Measurements from ENCODE around the gene ARHGAP11A. TPM values are rescaled to one million over a fixed set of nuclear protein-coding genes. Genes with fewer than 3 reads are reported as not detected.
A peak's percentile ranks its signal among the peaks of the same experiment; 100 is the strongest.
"Not testable (repeated sequence)": the region's sequence is repeated elsewhere in the genome, so short reads cannot be mapped to it uniquely, and the experiment has no call there.

The ARHGAP11A gene
- total and polyA plus RNA-seq, 4 donors: 1.4 to 8.5 (median 2.3) TPM

- Histone ChIP-seq H3K9ac (ENCODE audit: insufficient read depth in 1 of 2, low read length in 2 of 2) (peak overlapping the region in 1 of 2 donors; percentile 65), H3K27ac (ENCODE audit: low read depth in 1 of 2, low read length in 1 of 2) (peak overlapping the region; percentile 70 to 80)
- not testable (repeated sequence) for H3K4me1 ChIP-seq (ENCODE audit: control insufficient read depth in 5 of 5, insufficient read depth in 5 of 5, low read length in 5 of 5); H3K36me3 ChIP-seq (ENCODE audit: control insufficient read depth in 4 of 4, insufficient read depth in 4 of 4, low read length in 4 of 4); DNase-seq; H3K4me3 ChIP-seq; H3K27me3 ChIP-seq (ENCODE audit: control insufficient read depth in 3 of 3, insufficient read depth in 3 of 3, low read length in 2 of 3); H3K9me3 ChIP-seq (ENCODE audit: control insufficient read depth in 4 of 4, insufficient read depth in 3 of 4, low read length in 3 of 4)
- WGBS, 2 donors: 0% methylated on average over 11 of the region's 16 CpGs
- ATAC-seq (ENCODE audit: insufficient read depth, low FRiP score): peak; percentile 59
Measured at GRCh38 chr15:32614712-32615050, 623 bp upstream of the ARHGAP11A start.

- peak; percentile 11 to 39 (median 12) for DNase-seq
- H3K27ac ChIP-seq (ENCODE audit: low read depth in 1 of 2, low read length in 1 of 2); H3K4me1 ChIP-seq (ENCODE audit: control insufficient read depth in 5 of 5, insufficient read depth in 5 of 5, low read length in 5 of 5); H3K27me3 ChIP-seq (ENCODE audit: control insufficient read depth in 3 of 3, insufficient read depth in 3 of 3, low read length in 2 of 3); H3K36me3 ChIP-seq (ENCODE audit: control insufficient read depth in 4 of 4, insufficient read depth in 4 of 4, low read length in 4 of 4); ATAC-seq (ENCODE audit: insufficient read depth, low FRiP score); H3K9me3 ChIP-seq (ENCODE audit: control insufficient read depth in 4 of 4, insufficient read depth in 3 of 4, low read length in 3 of 4): not testable (repeated sequence)
- peak overlapping the region in 1 of 2 donors; percentile 37 for H3K9ac ChIP-seq (ENCODE audit: insufficient read depth in 1 of 2, low read length in 2 of 2)
- 0 to 1% methylated on average over 13 to 18 of the region's 24 CpGs for WGBS, 2 donors
- peak overlapping the region; percentile 44 for H3K4me3 ChIP-seq
Measured at GRCh38 chr15:32615871-32616426, 645 bp downstream of the ARHGAP11A start.

- Histone ChIP-seq H3K9ac (ENCODE audit: insufficient read depth in 1 of 2, low read length in 2 of 2) (no peak overlapping the region), H3K27me3 (ENCODE audit: control insufficient read depth in 3 of 3, insufficient read depth in 3 of 3, low read length in 2 of 3) (no peaks in the 10 kb centered on the region), H3K4me1 (ENCODE audit: control insufficient read depth in 5 of 5, insufficient read depth in 5 of 5, low read length in 5 of 5) (peaks cover 0 to under 1% (median 0%) of the 10 kb centered on the region in 5 donors), H3K9me3 (ENCODE audit: control insufficient read depth in 4 of 4, insufficient read depth in 3 of 4, low read length in 3 of 4) (no peaks in the 10 kb centered on the region), H3K27ac (ENCODE audit: low read depth in 1 of 2, low read length in 1 of 2) (no peak overlapping the region), H3K36me3 (ENCODE audit: control insufficient read depth in 4 of 4, insufficient read depth in 4 of 4, low read length in 4 of 4) (peaks cover 0 to 12% (median 6%) of the 10 kb centered on the region in 4 donors), H3K4me3 (no peak overlapping the region)
- TF ChIP-seq CTCF (IDR thresholded peaks at IDR 0.05; ENCODE audit: control extremely low read depth, extremely low read depth): no peak
- ATAC-seq (ENCODE audit: insufficient read depth, low FRiP score): no peak
- no peak for DNase-seq
- 96 to 99% methylated on average over 3 of the region's 3 CpGs for WGBS, 2 donors
Measured at GRCh38 chr15:32636410-32636809, 21.1 kb downstream of the ARHGAP11A start.

- WGBS, 2 donors: 88 to 96% methylated on average over 8 of the region's 8 CpGs
- ATAC-seq (ENCODE audit: insufficient read depth, low FRiP score) (no peak), DNase-seq (no peak)
- Histone ChIP-seq H3K9me3 (ENCODE audit: control insufficient read depth in 4 of 4, insufficient read depth in 3 of 4, low read length in 3 of 4) (peaks cover 0 to 1% (median 0%) of the 10 kb centered on the region in 4 donors), H3K4me3 (no peak overlapping the region), H3K36me3 (ENCODE audit: control insufficient read depth in 4 of 4, insufficient read depth in 4 of 4, low read length in 4 of 4) (peaks cover 0 to 12% (median 6%) of the 10 kb centered on the region in 4 donors), H3K27me3 (ENCODE audit: control insufficient read depth in 3 of 3, insufficient read depth in 3 of 3, low read length in 2 of 3) (no peaks in the 10 kb centered on the region), H3K9ac (ENCODE audit: insufficient read depth in 1 of 2, low read length in 2 of 2) (no peak overlapping the region), H3K27ac (ENCODE audit: low read depth in 1 of 2, low read length in 1 of 2) (no peak overlapping the region), H3K4me1 (ENCODE audit: control insufficient read depth in 5 of 5, insufficient read depth in 5 of 5, low read length in 5 of 5) (peaks cover 0 to 5% (median 0%) of the 10 kb centered on the region in 5 donors)
- no peak for TF ChIP-seq CTCF (IDR thresholded peaks at IDR 0.05; ENCODE audit: control extremely low read depth, extremely low read depth)
Measured at GRCh38 chr15:32636908-32637567, 21.7 kb downstream of the ARHGAP11A start.

All from lung (tissue), 12 donors.